HUES64 (cell line): Measurements from ENCODE around the gene RNF125.

ENCODE experiments used
- H3K27ac ChIP-seq: 2 replicates; pipeline ENCODE4 v1.7.0; 2013; ENCODE audit warnings: low read depth, low read length, inconsistent platforms
- H3K27me3 ChIP-seq: 2 replicates; pipeline ENCODE4 v1.6.1; 2013; ENCODE audit warnings: mild to moderate bottlenecking, low read length; ENCODE audit not compliant: insufficient read depth
- H3K36me3 ChIP-seq: 2 replicates; pipeline ENCODE4 v1.6.1; 2013; ENCODE audit warnings: mild to moderate bottlenecking, low read length; ENCODE audit not compliant: insufficient read depth
- H3K4me1 ChIP-seq: 2 replicates; pipeline ENCODE4 v1.6.1; 2013; ENCODE audit warnings: mild to moderate bottlenecking, low read length, moderate library complexity; ENCODE audit not compliant: insufficient read depth
- H3K4me3 ChIP-seq: 2 replicates; pipeline ENCODE4 v1.5.1; 2013; ENCODE audit warnings: mild to moderate bottlenecking, low read length, moderate library complexity
- H3K9ac ChIP-seq: 2 replicates; pipeline ENCODE4 v1.6.1; 2013; ENCODE audit warnings: mild to moderate bottlenecking, low read depth, low read length
- H3K9me3 ChIP-seq: 2 replicates; pipeline ENCODE4 v1.6.1; 2013; ENCODE audit warnings: low read depth, low read length; ENCODE audit not compliant: insufficient read depth
- WGBS: fragments of 150-250, 120-280 bp; methylation state at CpG from one replicate; pipeline ENCODE4 v1.1.7; 2013; ENCODE audit warnings: missing lambda C conversion rate; 5-methylcytosine and 5-hydroxymethylcytosine counted together

RNF125 gene

DNA sequence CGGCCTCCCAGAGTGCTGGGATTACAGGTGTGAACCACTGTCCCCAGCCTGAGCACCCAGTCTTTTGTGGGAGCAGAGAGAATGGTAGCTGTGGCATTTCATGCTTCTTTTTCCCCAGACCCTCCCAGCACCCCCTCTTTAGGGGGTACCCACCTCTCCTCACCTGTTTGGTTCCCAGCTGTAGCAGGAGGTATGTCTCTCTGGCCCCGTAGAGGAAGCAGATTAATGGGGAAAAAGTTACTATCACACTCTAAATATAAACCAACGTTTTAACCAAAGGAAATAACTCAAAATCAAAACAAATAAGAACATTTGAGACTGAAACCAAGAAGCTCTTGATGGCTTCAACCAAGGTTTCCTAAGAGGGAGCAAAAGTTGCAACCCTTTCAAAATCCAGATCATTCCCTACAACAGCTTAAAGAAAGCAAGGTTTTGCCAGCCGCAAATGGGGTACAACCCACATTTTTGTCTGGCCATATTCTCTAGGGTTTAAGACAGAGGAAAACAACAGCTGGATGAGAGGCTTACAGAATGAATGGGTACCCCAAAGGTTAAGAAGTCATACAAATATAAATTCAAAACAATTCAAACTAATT lies 8.0 kb downstream of the RNF125 start:
- Histone ChIP-seq H3K36me3 (no peaks in the 10 kb centered on the region), H3K27ac (no peak overlapping the region), H3K4me3 (no peak overlapping the region), H3K4me1 (peaks cover 10% of the 10 kb centered on the region), H3K9ac (no peak overlapping the region), H3K9me3 (no peaks in the 10 kb centered on the region), H3K27me3 (no peaks in the 10 kb centered on the region)
- WGBS, result 95% methylated on average over 4 of the region's 4 CpGs

- Histone ChIP-seq H3K36me3 (no peaks in the 10 kb centered on the region), H3K4me1 (no peaks in the 10 kb centered on the region), H3K27ac (no peak overlapping the region)
Measured at GRCh38 chr18:32029558-32029957, 10.9 kb downstream of the RNF125 start.

GRCh38 chr18:32032609-32033008 lies 14.0 kb downstream of the RNF125 start:
- H3K27me3 ChIP-seq, result no peaks in the 10 kb centered on the region
- H3K9me3 ChIP-seq, result no peaks in the 10 kb centered on the region
- peaks cover 7% of the 10 kb centered on the region for H3K36me3 ChIP-seq
- no peak overlapping the region for H3K4me3 ChIP-seq
- H3K4me1 ChIP-seq, result no peaks in the 10 kb centered on the region
- no peak overlapping the region for H3K27ac ChIP-seq
- no peak overlapping the region for H3K9ac ChIP-seq
- WGBS, result 92% methylated on average over 9 of the region's 9 CpGs

More at GRCh38 chr18:32029558-32029957, 10.9 kb downstream of the RNF125 start:
- no peak overlapping the region for H3K4me3 ChIP-seq
- H3K9me3 ChIP-seq, result no peaks in the 10 kb centered on the region
- no peaks in the 10 kb centered on the region for H3K27me3 ChIP-seq
- 88% methylated on average over 1 of the region's 1 CpG for WGBS
- H3K9ac ChIP-seq, result no peak overlapping the region

DNA sequence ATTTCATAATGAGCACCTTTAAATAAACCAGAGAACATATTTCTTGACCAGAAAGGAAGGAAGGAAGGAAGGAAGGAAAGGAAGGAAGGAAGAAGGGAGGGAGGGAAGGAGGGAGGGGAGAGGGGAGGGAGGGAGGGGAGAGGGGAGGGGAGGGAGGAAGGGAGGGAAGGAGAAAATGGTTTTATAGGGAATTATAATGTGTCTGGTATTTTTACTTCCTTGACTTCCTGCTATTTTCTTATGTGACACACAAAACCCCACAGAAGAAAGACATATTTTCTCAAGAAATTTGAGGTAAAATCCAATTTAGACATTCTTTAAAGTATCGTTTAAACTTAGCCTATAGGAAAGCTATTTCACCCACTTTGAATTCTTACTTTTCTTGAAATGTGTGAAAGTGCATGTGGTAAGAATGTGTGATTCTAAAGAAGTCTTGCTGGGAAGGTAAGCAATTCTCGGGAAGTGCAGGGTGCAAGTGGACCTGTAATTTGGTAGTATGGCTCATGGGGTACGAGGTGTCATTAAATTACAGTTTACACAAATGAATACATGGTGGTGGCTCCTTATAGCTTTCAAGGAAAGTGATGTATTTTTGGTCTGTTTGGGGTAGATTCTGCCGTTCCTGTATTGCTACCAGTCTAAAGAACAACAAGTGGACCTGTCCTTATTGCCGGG lies 18.0 kb downstream of the RNF125 start:
- no peak overlapping the region for H3K9ac ChIP-seq
- no peaks in the 10 kb centered on the region for H3K9me3 ChIP-seq
- no peaks in the 10 kb centered on the region for H3K4me1 ChIP-seq
- no peaks in the 10 kb centered on the region for H3K27me3 ChIP-seq
- H3K27ac ChIP-seq, result no peak overlapping the region
- 95% methylated on average over 5 of the region's 5 CpGs for WGBS
- H3K36me3 ChIP-seq, result peaks cover 14% of the 10 kb centered on the region
- H3K4me3 ChIP-seq, result no peak overlapping the region

DNA sequence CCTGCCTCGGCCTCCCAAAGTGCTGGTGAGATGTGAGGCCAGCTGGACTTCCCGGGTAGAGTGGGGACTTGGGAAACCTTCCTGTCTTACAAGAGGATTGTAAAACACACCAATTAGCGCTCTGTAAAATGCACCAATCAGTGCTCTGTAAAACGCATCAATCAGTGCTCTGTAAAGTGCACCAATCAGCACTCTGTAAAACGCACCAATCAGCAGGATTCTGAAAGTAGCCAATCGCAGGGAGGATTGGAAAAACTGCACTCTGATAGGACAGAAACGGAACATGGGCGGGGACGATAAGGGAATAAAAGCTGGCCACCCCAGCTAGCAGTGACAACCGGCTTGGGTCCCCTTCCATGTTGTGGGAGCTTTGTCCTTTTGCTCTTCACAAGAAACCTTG lies 19.0 kb downstream of the RNF125 start:
- Histone ChIP-seq H3K27ac (no peak overlapping the region), H3K36me3 (peaks cover 22% of the 10 kb centered on the region), H3K9ac (no peak overlapping the region), H3K27me3 (no peaks in the 10 kb centered on the region), H3K9me3 (no peaks in the 10 kb centered on the region), H3K4me3 (no peak overlapping the region), H3K4me1 (no peaks in the 10 kb centered on the region)
- 93% methylated on average over 10 of the region's 10 CpGs for WGBS

DNA sequence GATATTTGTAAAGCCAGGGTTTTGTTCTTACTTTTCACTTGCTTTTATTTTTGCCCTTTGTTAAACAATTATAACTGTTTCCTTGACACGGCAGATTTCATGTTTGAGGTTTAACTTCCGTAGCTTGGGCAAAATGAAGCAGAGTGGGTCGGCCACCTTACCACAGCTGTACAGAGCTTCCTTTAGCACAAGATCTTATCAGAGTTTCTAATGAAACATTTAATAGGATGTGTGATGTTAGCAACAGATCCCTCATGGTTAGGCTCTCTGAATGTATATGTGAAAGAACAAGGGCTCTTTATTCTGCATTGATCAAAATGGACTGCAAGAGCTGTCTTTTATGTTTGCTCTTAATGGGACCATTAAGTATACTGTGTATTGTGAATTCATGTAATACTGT lies 22.3 kb downstream of the RNF125 start:
- peaks cover 36% of the 10 kb centered on the region for H3K36me3 ChIP-seq
- 93% methylated on average over 3 of the region's 3 CpGs for WGBS
- no peaks in the 10 kb centered on the region for H3K4me1 ChIP-seq
- H3K9me3 ChIP-seq, result no peaks in the 10 kb centered on the region
- H3K27me3 ChIP-seq, result no peaks in the 10 kb centered on the region
- no peak overlapping the region for H3K27ac ChIP-seq
- no peak overlapping the region for H3K4me3 ChIP-seq
- no peak overlapping the region for H3K9ac ChIP-seq

GRCh38 chr18:32042337-32042736 lies 23.7 kb downstream of the RNF125 start:
- Histone ChIP-seq H3K4me1 (no peaks in the 10 kb centered on the region), H3K9ac (no peak overlapping the region), H3K4me3 (no peak overlapping the region), H3K27ac (no peak overlapping the region), H3K9me3 (no peaks in the 10 kb centered on the region), H3K36me3 (peaks cover 39% of the 10 kb centered on the region), H3K27me3 (no peaks in the 10 kb centered on the region)

GRCh38 chr18:32048507-32049091 lies 30.0 kb downstream of the RNF125 start:
- H3K9me3 ChIP-seq, result no peaks in the 10 kb centered on the region
- H3K4me3 ChIP-seq, result no peak overlapping the region
- peaks cover 17% of the 10 kb centered on the region for H3K36me3 ChIP-seq
- no peaks in the 10 kb centered on the region for H3K27me3 ChIP-seq
- H3K9ac ChIP-seq, result no peak overlapping the region
- no peak overlapping the region for H3K27ac ChIP-seq
- no peaks in the 10 kb centered on the region for H3K4me1 ChIP-seq
- WGBS, result 82% methylated on average over 4 of the region's 4 CpGs

GRCh38 chr18:32049393-32050171 lies 31.0 kb downstream of the RNF125 start:
- Histone ChIP-seq H3K36me3 (peaks cover 17% of the 10 kb centered on the region), H3K4me1 (no peaks in the 10 kb centered on the region), H3K9me3 (no peaks in the 10 kb centered on the region), H3K27me3 (no peaks in the 10 kb centered on the region), H3K9ac (no peak overlapping the region), H3K4me3 (no peak overlapping the region), H3K27ac (no peak overlapping the region)
- 97% methylated on average over 3 of the region's 3 CpGs for WGBS

GRCh38 chr18:32056613-32057358 lies 38.2 kb downstream of the RNF125 start:
- H3K4me1 ChIP-seq, result peaks cover 8% of the 10 kb centered on the region; the same call in 1 of the 2 replicates
- WGBS, result 94% methylated on average over 2 of the region's 3 CpGs
- no peaks in the 10 kb centered on the region for H3K27me3 ChIP-seq
- H3K27ac ChIP-seq, result no peak overlapping the region
- H3K4me3 ChIP-seq, result no peak overlapping the region
- H3K36me3 ChIP-seq, result no peaks in the 10 kb centered on the region; the same call in 1 of the 2 replicates
- H3K9me3 ChIP-seq, result no peaks in the 10 kb centered on the region
- no peak overlapping the region for H3K9ac ChIP-seq
